Stimulated activated CD4-positive, alpha-beta T cell treated with anti-CD3 and anti-CD28 coated beads, Interleukin-4, amount 100 ng/mL, for 48 hours (primary cell): ENCODE measurements around the gene EFNA1.

Source experiments
- DNase-seq, 2 donors: peaks; one replicate each; pipeline ENCODE4 v3.0.0-alpha.2; 2020; ENCODE audit warnings: low read depth in 2 of 2

The EFNA1 gene

GRCh38 chr1:155124503-155125463 lies 2.9 kb upstream of the EFNA1 start:
- no peak for DNase-seq

DNA sequence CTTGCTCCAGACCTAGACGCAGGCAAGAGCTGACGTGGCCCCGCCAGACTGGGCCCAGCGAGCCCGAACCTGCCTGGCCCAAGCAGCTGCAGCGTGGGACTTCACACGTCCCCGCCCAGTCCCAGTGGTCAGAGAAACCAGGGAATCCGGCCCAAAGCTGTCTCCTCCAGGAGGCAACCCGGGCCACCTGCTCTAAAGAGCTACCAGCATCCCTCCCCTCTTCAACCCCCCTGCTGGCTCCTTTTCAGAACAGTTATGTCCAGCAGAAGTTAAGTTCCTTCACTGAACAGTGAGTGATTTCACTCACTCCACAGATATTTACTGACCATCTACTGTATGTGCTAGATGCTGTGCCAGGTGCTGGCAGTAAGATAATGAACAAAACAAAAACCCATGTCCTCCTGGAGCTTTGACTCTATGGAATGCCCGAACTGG lies 2.1 kb upstream of the EFNA1 start:
- DNase-seq = no peak

GRCh38 chr1:155125946-155126555 lies 1.6 kb upstream of the EFNA1 start:
- no peak for DNase-seq

DNA sequence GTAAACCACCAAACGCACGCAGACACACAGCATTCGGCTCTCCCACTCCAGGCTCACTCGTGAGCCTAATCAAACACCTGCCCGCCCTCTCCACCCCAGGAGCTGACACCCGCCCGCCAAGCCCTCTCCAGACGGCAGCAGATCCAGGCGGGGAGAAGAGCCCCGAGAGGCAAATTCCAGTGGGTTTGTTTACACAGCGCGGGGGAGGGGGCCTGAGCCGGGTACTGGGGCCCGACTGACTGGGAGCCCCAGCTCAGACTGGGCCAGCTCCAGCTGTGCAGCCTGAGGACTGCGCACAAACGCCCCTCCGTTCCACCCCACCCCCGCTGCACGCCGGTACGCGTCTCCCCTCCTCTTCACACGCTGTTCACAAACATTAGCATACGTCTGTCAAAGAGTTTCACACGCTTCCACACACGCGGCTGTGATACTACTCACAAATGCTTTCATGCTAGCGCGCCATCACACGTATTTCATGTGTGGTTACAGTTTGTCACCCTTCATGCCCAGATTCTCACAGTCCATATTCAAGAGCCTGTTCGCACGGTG lies 1.0 kb upstream of the EFNA1 start:
- no peak for DNase-seq

DNA sequence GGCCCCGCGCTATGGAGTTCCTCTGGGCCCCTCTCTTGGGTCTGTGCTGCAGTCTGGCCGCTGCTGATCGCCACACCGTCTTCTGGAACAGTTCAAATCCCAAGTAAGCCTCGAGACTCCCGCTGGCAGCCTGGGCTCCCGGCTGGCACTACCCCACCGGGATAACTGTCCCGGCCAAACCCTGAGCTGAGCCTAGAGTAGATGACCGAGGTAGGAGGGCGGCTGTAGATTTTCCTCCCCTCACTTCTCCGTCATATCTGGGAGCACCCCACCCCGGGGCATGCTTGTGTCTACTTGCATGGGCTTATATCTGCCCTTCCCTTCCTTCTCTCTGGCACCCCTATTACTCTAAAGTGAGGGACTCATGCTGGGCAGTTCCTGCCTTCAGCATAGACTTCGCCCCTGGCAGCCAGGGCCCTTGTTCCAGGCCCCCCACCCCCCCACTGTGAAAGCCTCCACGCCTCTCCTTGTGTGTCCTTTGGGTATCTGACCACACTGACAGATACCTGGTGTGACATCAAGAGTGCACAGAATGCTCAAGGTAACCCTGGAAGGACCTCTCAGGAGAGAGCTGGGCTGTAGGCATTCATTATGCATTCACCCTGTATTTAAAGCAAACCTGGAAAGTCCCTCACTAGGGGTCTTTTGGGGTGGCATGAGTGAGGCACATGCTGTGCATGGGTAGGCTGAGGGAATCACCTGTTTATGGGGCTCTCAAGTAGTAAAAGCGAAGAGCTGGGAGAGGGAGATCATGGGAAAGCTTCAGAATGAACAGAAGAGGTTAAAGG lies 485 bp downstream of the EFNA1 start:
- no peak for DNase-seq

GRCh38 chr1:155128755-155129473 lies 1.2 kb downstream of the EFNA1 start:
- DNase-seq = no peak

- DNase-seq = no peak
These were observed 2.8 kb downstream of the EFNA1 start for GRCh38 chr1:155130272-155131006.

DNA sequence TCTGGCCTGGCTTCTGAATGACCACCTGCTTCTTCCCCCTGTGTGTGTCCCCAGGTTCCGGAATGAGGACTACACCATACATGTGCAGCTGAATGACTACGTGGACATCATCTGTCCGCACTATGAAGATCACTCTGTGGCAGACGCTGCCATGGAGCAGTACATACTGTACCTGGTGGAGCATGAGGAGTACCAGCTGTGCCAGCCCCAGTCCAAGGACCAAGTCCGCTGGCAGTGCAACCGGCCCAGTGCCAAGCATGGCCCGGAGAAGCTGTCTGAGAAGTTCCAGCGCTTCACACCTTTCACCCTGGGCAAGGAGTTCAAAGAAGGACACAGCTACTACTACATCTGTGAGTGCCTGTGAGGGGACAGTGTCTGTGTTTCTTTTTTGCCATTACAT lies 3.6 kb downstream of the EFNA1 start:
- no peak for DNase-seq

DNA sequence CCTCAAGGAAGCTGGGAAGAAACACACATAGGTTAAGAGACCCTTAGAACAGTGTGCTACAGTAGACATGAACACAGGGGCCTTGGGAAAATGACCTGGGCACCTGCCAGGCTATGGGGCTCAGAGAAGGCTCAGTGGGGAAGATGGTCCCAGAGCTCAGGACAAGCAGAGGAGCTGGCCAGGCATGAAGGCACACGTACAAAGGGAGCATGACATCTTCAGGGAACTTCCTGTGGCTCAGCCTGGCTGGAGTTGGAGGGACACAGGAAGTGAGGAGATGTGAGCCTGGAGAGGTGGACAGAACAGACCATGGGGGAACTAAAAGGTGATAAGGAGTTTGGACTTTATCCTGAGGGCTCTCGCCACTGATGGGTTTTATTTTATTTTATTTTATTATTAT lies 4.2 kb downstream of the EFNA1 start:
- no peak for DNase-seq

- DNase-seq = no peak
These were observed 6.2 kb downstream of the EFNA1 start for GRCh38 chr1:155133799-155134281.

DNA sequence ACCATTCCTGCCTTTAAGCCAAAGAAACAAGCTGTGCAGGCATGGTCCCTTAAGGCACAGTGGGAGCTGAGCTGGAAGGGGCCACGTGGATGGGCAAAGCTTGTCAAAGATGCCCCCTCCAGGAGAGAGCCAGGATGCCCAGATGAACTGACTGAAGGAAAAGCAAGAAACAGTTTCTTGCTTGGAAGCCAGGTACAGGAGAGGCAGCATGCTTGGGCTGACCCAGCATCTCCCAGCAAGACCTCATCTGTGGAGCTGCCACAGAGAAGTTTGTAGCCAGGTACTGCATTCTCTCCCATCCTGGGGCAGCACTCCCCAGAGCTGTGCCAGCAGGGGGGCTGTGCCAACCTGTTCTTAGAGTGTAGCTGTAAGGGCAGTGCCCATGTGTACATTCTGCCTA lies 6.6 kb downstream of the EFNA1 start:
- DNase-seq = no peak

GRCh38 chr1:155134880-155135414 lies 7.3 kb downstream of the EFNA1 start:
- peak; percentile 63 to 85 for DNase-seq

- DNase-seq = peak; percentile 91 to 94
These were observed 7.8 kb downstream of the EFNA1 start, which contains the start of gene SLC50A1 for GRCh38 chr1:155135415-155136028. TSS of gene SLC50A1 (plus strand) at chr1:155135852. CDS start at chr1:155135912, 60 bp downstream.

DNA sequence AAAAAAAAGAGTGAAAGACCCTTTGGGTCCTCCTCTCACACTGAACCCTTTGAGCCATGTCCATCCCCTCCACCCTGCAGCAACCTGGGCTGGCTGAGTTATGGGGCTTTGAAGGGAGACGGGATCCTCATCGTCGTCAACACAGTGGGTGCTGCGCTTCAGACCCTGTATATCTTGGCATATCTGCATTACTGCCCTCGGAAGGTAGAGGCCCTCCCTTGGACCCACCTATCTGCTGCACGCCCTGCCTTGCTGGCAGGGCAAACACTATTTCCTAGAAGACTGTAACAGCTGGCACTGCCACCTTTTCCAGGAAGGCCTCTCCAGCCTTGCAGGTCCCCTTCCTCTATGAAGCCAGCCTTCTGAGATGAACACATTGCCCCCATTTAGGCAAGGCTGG lies 9.1 kb downstream of the EFNA1 start:
- DNase-seq = no peak

DNA sequence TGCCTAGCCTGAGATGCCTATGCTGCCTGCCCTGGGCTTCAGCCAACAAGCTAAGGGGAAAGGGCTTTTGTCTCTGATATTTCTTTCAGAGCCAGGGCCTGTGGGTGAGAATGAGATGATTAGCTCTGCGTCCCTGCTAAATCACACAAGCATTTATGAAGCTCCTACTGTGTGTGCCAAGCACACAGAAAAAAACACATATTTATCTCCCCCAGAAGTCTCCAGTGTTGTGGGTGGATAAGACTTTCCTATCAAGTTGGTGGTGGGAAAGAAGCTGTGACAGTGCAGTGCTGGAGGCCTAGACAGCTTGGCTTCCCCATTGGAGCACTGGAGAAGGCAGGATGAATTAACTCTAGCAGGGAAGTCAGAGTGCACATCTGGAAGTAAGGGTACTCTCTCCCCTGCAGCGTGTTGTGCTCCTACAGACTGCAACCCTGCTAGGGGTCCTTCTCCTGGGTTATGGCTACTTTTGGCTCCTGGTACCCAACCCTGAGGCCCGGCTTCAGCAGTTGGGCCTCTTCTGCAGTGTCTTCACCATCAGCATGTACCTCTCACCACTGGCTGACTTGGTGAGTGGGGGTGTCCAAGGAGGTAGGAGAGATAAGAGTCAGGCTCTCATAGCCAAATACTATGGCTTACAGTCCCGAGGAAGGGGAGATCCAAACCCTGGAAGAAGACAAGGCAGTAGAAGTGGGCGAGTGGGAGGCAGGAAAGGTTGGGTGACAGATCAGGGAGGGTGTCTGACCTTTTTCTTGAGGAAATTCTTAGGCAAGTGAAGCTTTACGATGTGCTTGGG lies 9.7 kb downstream of the EFNA1 start:
- DNase-seq = no peak

- peak; percentile 87 to 89 for DNase-seq
These were observed 12.4 kb downstream of the EFNA1 start, which contains the start of gene DPM3 for GRCh38 chr1:155139895-155140629. TSS of gene DPM3 (minus strand) at chr1:155140531. CDS start at chr1:155140240, 291 bp downstream.

DNA sequence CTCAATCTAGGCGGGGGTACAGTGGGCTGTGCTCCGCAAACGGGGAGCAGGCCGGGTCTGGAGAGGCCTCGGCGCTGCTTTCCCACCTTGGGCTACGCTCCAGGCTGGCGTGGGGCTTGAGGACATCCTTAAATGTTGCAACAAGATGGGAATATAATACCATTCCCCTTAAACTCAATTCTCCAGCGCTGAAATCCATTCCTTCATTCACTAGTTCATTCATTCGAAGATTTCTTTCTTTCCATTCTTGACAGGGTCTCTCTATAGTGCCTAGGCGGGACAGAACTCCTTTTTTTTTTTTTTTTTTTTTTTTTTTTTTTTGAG lies 12.9 kb downstream of the EFNA1 start:
- DNase-seq = no peak

DNA sequence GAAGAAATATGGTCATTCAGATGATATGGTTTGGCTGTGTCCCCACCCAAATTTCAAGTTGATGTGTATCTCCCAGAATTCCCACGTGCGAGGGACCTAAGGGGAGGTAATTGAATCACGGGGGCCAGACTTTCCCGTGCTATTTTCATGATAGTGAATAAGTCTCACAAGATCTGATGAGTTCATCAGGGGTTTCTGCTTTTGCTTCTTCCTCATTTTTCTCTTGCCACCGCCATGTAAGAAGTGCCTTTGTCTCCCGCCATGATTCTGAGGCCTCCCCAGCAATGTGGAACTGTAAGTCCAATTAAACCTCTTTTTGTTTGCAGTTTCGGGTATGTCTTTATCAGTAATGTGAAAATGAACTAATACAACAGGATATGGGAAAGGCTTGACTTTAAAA lies 14.1 kb downstream of the EFNA1 start:
- no peak for DNase-seq
